ENCODE measurements around the gene INSYN2B. TPM values are rescaled to one million over a fixed set of nuclear protein-coding genes. Genes with fewer than 3 reads are reported as not detected.

Gene INSYN2B
- total RNA-seq, 1 experiment from 2014 or later = not detected

DNA sequence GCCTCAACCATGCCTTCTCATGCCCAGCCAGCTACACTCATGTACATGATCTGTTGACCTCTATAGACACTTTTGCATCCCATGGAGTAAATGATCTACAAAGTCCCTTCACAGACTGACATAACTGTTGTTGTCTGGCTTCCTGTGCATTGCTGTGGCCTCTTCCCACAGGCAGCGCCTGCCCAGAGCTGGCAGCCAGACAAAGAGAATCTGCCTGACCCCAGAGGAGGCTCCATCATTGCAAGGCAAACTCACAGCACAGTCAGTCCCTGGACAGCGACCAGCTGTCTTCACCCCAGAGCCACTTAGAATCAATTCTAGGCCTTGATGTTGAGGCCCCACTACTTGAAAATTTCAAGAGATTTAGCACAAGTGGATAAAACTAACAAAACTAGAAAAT, 65.5 kb downstream of the INSYN2B start:
- Histone ChIP-seq H3K79me2 (ENCODE audit: insufficient read depth, low read length) (no peaks in the 10 kb centered on the region), H3K9ac (ENCODE audit: low read length) (no peak overlapping the region), H3K27me3 (ENCODE audit: insufficient read depth, low read length) (peaks cover 16% of the 10 kb centered on the region), H3K36me3 (ENCODE audit: control insufficient read depth in 1 of 2, insufficient read depth in 2 of 2, low read length in 2 of 2) (no peaks in the 10 kb centered on the region), H4K20me1 (ENCODE audit: insufficient read depth) (no peaks in the 10 kb centered on the region), H3K27ac (ENCODE audit: low read depth, low read length) (no peak overlapping the region), H3K4me1 (ENCODE audit: control insufficient read depth in 1 of 2, insufficient read depth in 2 of 2, low read length in 2 of 2) (no peaks in the 10 kb centered on the region), H3K4me2 (ENCODE audit: low read length) (no peak overlapping the region), H3K4me3 (replicated peaks in 1 of 2; ENCODE audit: low read depth in 1 of 2, low read length in 2 of 2) (no peak overlapping the region), H3K9me2 (ENCODE audit: insufficient read depth) (no peaks in the 10 kb centered on the region), H3K9me3 (ENCODE audit: control insufficient read depth in 1 of 2, insufficient read depth in 1 of 2, low read depth in 1 of 2, low read length in 2 of 2) (no peaks in the 10 kb centered on the region), H2AFZ (ENCODE audit: low read depth, low read length, poor library complexity, severe bottlenecking) (no peak overlapping the region)
- ChIA-PET RAD21 (ENCODE audit: low non-redundant PET in 1 of 2, low total read pairs in 2 of 2, uncharacterized antibody in 2 of 2, unreplicated experiment in 2 of 2) (no interaction called here), CTCF (no interaction called here), POLR2A (no interaction called here)
- DNase-seq (ENCODE audit: low read depth, low spot score) = no peak
- intact Hi-C loops (cut with micrococcal nuclease) = no loop called here
- TF ChIP-seq EGR1 (IDR thresholded peaks at IDR 0.05; ENCODE audit: low read depth) (no peak), JUND (IDR thresholded peaks at IDR 0.05) (no peak), CEBPB (IDR thresholded peaks at IDR 0.05; ENCODE audit: low read depth) (no peak), YY1 (IDR thresholded peaks at IDR 0.05; ENCODE audit: extremely low read depth, insufficient replicate concordance, low read depth, low read length) (no peak), SRF (IDR thresholded peaks at IDR 0.05; ENCODE audit: low read depth) (no peak), SP1 (IDR thresholded peaks at IDR 0.05; ENCODE audit: low read depth) (no peak), POLR2AphosphoS5 (IDR thresholded peaks at IDR 0.05; ENCODE audit: low read depth, low read length) (no peak), POLR2A (IDR thresholded peaks at IDR 0.05; ENCODE audit: borderline replicate concordance, extremely low read depth, insufficient read depth, insufficient read length) (no peak), RAD21 (IDR thresholded peaks at IDR 0.05; ENCODE audit: low read depth) (no peak), EZH2phosphoT487 (IDR thresholded peaks at IDR 0.05; ENCODE audit: borderline replicate concordance) (no peak), CBX3 (IDR thresholded peaks at IDR 0.05; ENCODE audit: low read depth) (no peak), FOSL1 (IDR thresholded peaks at IDR 0.05; ENCODE audit: low read depth) (no peak), ELF1 (IDR thresholded peaks at IDR 0.05; ENCODE audit: borderline replicate concordance, low read depth) (no peak), SIN3A (IDR thresholded peaks at IDR 0.05; ENCODE audit: low read depth) (no peak)
- TF ChIP-seq, protein P1, sequence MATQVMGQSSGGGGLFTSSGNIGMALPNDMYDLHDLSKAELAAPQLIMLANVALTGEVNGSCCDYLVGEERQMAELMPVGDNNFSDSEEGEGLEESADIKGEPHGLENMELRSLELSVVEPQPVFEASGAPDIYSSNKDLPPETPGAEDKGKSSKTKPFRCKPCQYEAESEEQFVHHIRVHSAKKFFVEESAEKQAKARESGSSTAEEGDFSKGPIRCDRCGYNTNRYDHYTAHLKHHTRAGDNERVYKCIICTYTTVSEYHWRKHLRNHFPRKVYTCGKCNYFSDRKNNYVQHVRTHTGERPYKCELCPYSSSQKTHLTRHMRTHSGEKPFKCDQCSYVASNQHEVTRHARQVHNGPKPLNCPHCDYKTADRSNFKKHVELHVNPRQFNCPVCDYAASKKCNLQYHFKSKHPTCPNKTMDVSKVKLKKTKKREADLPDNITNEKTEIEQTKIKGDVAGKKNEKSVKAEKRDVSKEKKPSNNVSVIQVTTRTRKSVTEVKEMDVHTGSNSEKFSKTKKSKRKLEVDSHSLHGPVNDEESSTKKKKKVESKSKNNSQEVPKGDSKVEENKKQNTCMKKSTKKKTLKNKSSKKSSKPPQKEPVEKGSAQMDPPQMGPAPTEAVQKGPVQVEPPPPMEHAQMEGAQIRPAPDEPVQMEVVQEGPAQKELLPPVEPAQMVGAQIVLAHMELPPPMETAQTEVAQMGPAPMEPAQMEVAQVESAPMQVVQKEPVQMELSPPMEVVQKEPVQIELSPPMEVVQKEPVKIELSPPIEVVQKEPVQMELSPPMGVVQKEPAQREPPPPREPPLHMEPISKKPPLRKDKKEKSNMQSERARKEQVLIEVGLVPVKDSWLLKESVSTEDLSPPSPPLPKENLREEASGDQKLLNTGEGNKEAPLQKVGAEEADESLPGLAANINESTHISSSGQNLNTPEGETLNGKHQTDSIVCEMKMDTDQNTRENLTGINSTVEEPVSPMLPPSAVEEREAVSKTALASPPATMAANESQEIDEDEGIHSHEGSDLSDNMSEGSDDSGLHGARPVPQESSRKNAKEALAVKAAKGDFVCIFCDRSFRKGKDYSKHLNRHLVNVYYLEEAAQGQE (IDR thresholded peaks at IDR 0.05; ENCODE audit: low read depth) = no peak
- TF ChIP-seq, protein P2, sequence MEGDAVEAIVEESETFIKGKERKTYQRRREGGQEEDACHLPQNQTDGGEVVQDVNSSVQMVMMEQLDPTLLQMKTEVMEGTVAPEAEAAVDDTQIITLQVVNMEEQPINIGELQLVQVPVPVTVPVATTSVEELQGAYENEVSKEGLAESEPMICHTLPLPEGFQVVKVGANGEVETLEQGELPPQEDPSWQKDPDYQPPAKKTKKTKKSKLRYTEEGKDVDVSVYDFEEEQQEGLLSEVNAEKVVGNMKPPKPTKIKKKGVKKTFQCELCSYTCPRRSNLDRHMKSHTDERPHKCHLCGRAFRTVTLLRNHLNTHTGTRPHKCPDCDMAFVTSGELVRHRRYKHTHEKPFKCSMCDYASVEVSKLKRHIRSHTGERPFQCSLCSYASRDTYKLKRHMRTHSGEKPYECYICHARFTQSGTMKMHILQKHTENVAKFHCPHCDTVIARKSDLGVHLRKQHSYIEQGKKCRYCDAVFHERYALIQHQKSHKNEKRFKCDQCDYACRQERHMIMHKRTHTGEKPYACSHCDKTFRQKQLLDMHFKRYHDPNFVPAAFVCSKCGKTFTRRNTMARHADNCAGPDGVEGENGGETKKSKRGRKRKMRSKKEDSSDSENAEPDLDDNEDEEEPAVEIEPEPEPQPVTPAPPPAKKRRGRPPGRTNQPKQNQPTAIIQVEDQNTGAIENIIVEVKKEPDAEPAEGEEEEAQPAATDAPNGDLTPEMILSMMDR (IDR thresholded peaks at IDR 0.05 in 2 of 3, conservative IDR thresholded peaks at IDR 0.05 in 1 of 3; ENCODE audit: borderline replicate concordance in 1 of 3, insufficient read depth in 1 of 3, low read depth in 2 of 3, low read length in 2 of 3) = no peak
- TF ChIP-seq, protein P3, sequence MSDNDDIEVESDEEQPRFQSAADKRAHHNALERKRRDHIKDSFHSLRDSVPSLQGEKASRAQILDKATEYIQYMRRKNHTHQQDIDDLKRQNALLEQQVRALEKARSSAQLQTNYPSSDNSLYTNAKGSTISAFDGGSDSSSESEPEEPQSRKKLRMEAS (IDR thresholded peaks at IDR 0.05) = no peak
- no peak for ATAC-seq
- BruUV-seq (replicated peaks) = no TSS peak
